Activated CD8-positive, alpha-beta T cell treated with anti-CD3 and anti-CD28 coated beads for 36 hours (primary cell): ENCODE results near the gene MRPL34. TPM values are rescaled to one million over a fixed set of nuclear protein-coding genes. Genes with fewer than 3 reads are reported as not detected.
A peak's percentile ranks its signal among the peaks of the same experiment; 100 is the strongest.

Source experiments
- ATAC-seq: fragments of 200-7000 bp; cut with Tn5 transposase; one replicate; pipeline ENCODE4 v1.10.0; 2021; ENCODE audit warnings: mild to moderate bottlenecking, moderate library complexity
- CTCF ChIA-PET: fragments of 350-600 bp; sonication (Branson Sonifier 250); formaldehyde crosslinking; loops from one replicate; lab custom pipeline; 2021; ENCODE audit warnings: antibody characterized with exemption; lab: Charles Lee
- POLR2A ChIA-PET: fragments of 350-600 bp; sonication (Branson Sonifier 250); formaldehyde crosslinking; loops from one replicate; lab custom pipeline; 2021; ENCODE audit warnings: antibody characterized with exemption; lab: Charles Lee
- DNase-seq: peaks from one replicate; pipeline ENCODE4 v3.0.0-alpha.2; 2020
- H3K27ac Mint-ChIP-seq: one replicate; pipeline ENCODE4 v1.8.0; 2021; ENCODE audit warnings: mild to moderate bottlenecking, mixed read lengths
- H3K27me3 Mint-ChIP-seq: one replicate; pipeline ENCODE4 v1.8.0; 2021; ENCODE audit warnings: mixed read lengths
- H3K36me3 Mint-ChIP-seq: one replicate; pipeline ENCODE4 v1.8.0; 2021; ENCODE audit warnings: low read depth, mixed read lengths
- H3K4me1 Mint-ChIP-seq: one replicate; pipeline ENCODE4 v1.8.0; 2021; ENCODE audit warnings: low read depth, mixed read lengths
- H3K4me3 Mint-ChIP-seq: one replicate; pipeline ENCODE4 v1.8.0; 2021; ENCODE audit warnings: mild to moderate bottlenecking, moderate library complexity, mixed read lengths
- H3K9me3 Mint-ChIP-seq: one replicate; pipeline ENCODE4 v1.8.0; 2021; ENCODE audit warnings: mixed read lengths
- intact Hi-C: fragments of 100-400 bp; cut with micrococcal nuclease; formaldehyde crosslinking; loops from one replicate; pipeline ENCODE4 v1.10.0; 2022
- total RNA-seq, 2 experiments: library from RNA; stranded (reverse); gene quantifications; one replicate each; pipeline ENCODE4 v1.2.3, GENCODE V29; 2021
- TF ChIP-seq, protein P1 (sequence below): fragments of 200-600 bp; IDR thresholded peaks from one replicate; pipeline ENCODE4 v1.8.0; 2022; ENCODE audit warnings: antibody characterized with exemption, mild to moderate bottlenecking

MRPL34 gene
- total RNA-seq, 2 experiments from 2014 or later = 101 to 107 TPM

- Mint-ChIP-seq H3K27me3 (no peaks in the 10 kb centered on the region), H3K9me3 (no peaks in the 10 kb centered on the region), H3K27ac (no peak overlapping the region), H3K4me1 (peaks cover 8% of the 10 kb centered on the region), H3K4me3 (no peak overlapping the region), H3K36me3 (peaks cover 25% of the 10 kb centered on the region)
- no peak for ATAC-seq
- TF ChIP-seq, protein P1, sequence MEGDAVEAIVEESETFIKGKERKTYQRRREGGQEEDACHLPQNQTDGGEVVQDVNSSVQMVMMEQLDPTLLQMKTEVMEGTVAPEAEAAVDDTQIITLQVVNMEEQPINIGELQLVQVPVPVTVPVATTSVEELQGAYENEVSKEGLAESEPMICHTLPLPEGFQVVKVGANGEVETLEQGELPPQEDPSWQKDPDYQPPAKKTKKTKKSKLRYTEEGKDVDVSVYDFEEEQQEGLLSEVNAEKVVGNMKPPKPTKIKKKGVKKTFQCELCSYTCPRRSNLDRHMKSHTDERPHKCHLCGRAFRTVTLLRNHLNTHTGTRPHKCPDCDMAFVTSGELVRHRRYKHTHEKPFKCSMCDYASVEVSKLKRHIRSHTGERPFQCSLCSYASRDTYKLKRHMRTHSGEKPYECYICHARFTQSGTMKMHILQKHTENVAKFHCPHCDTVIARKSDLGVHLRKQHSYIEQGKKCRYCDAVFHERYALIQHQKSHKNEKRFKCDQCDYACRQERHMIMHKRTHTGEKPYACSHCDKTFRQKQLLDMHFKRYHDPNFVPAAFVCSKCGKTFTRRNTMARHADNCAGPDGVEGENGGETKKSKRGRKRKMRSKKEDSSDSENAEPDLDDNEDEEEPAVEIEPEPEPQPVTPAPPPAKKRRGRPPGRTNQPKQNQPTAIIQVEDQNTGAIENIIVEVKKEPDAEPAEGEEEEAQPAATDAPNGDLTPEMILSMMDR = no peak
- no peak for DNase-seq
- ChIA-PET CTCF (interaction anchor here (1.0 kb wide), 1 partner anchor 65 kb away, joined by 3 read pairs; no protein-coding TSS in a partner anchor), POLR2A (interaction anchor here (1.2 kb wide), 1 partner anchor 13 kb away, joined by 6 read pairs; no protein-coding TSS in a partner anchor)
- intact Hi-C loops = no loop called here
These were observed 14.8 kb downstream of the MRPL34 start for GRCh38 chr19:17320435-17320834.

- H3K27ac Mint-ChIP-seq = no peak overlapping the region
- no peak for ATAC-seq
- POLR2A ChIA-PET = interaction anchor here (0.9 to 1.3 kb wide), 5 partner anchors 10 to 85 kb away, joined by 3 to 6 read pairs (median 5); no protein-coding TSS in a partner anchor
- intact Hi-C loops = no loop called here
- CTCF ChIA-PET = interaction anchor here (0.6 kb wide), 1 partner anchor 33 kb away, joined by 3 read pairs; no protein-coding TSS in a partner anchor
- H3K36me3 Mint-ChIP-seq = peaks cover 17% of the 10 kb centered on the region
- no peak for DNase-seq
- H3K9me3 Mint-ChIP-seq = no peaks in the 10 kb centered on the region
- no peak overlapping the region for H3K4me3 Mint-ChIP-seq
- H3K27me3 Mint-ChIP-seq = no peaks in the 10 kb centered on the region
- TF ChIP-seq, protein P1 = no peak
- peaks cover 3% of the 10 kb centered on the region for H3K4me1 Mint-ChIP-seq
These were observed 16.2 kb downstream of the MRPL34 start for GRCh38 chr19:17321655-17322489.

GRCh38 chr19:17322854-17323253, 17.2 kb downstream of the MRPL34 start:
- Mint-ChIP-seq H3K4me3 (peak overlapping the region; percentile 5), H3K27ac (no peak overlapping the region), H3K27me3 (no peaks in the 10 kb centered on the region), H3K36me3 (peaks cover 15% of the 10 kb centered on the region), H3K9me3 (no peaks in the 10 kb centered on the region), H3K4me1 (peaks cover 5% of the 10 kb centered on the region)
- CTCF ChIA-PET = no interaction called here
- TF ChIP-seq, protein P1 = no peak
- ATAC-seq (no peak), DNase-seq (no peak)
- intact Hi-C loops = no loop called here
- POLR2A ChIA-PET = no interaction called here

DNA sequence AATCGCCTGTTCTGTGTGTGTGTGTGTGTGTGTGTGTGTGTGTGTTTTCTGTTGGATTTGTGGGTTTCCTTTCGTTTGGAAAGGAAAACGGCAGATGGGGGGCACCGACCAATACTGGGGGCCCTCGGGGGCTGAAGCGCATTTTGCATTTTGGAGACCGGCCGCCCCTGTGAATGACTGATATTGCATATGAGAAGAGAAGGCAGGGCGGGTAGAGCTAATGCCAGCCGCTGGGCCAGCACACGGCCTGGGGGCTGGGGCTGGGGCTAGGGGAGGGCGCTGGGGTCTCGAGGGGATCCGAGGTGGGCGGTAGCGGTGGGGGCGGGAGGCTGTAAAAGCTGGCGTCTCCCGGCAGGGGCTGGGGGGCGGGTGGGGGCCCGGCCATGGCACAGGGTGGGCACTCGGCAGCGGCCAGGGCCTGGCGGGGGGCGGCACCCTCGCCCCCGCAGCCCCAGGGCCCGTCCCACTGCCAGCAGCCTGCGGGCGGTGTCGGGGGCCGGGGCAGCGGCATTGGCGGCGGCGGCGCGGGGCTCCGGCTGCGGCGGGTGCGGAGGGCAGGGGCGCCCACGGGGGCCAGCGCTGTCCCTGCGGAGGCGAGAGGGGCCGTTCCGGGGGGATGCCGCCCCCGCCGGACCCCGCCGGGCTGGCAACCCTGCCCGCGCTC, 17.8 kb downstream of the MRPL34 start:
- ATAC-seq = no peak
- H3K4me3 Mint-ChIP-seq = peak overlapping the region; percentile 5
- no peak for DNase-seq
- POLR2A ChIA-PET = interaction anchor here (1.2 to 1.8 kb wide), 2 partner anchors 10 to 14 kb away, joined by 4 to 9 read pairs; partner anchors contain the start of genes ANO8 and DDA1
- H3K9me3 Mint-ChIP-seq = no peaks in the 10 kb centered on the region
- no peaks in the 10 kb centered on the region for H3K27me3 Mint-ChIP-seq
- H3K4me1 Mint-ChIP-seq = peaks cover 5% of the 10 kb centered on the region
- TF ChIP-seq, protein P1 = no peak
- no peak overlapping the region for H3K27ac Mint-ChIP-seq
- intact Hi-C loops = no loop called here
- peaks cover 14% of the 10 kb centered on the region for H3K36me3 Mint-ChIP-seq
- CTCF ChIA-PET = interaction anchor here (1.0 kb wide), 1 partner anchor 18 kb away, joined by 3 read pairs; no protein-coding TSS in a partner anchor
